Testis (tissue), 2 donors: ENCODE measurements around the gene AP1S3.

Experiments
- CTCF ChIP-seq, 3 experiments: fragments of 450-650 bp in 2 of 3; fragments of 200-600 bp in 1 of 3; sonication (generic) in 1 of 3; IDR thresholded peaks; one replicate each; pipeline ENCODE4 v1.5.1; 2016 to 2019; ENCODE audit warnings: antibody characterized with exemption in 3 of 3, mild to moderate bottlenecking in 2 of 3, moderate library complexity in 1 of 3
- POLR2A ChIP-seq: fragments of 450-650 bp; IDR thresholded peaks from one replicate; pipeline ENCODE4 v1.6.1; 2017; ENCODE audit warnings: antibody characterized with exemption, mild to moderate bottlenecking, moderate library complexity

- no peak for TF ChIP-seq POLR2A
- TF ChIP-seq CTCF (IDR thresholded peaks at IDR 0.05), result no peak
Measured at GRCh38 chr2:223736488-223736887, 100.9 kb downstream of the AP1S3 start.
